Gastroesophageal sphincter (tissue), 3 donors: Measurements from ENCODE around the gene ZNF57.

ENCODE experiments used
- CTCF ChIP-seq, 4 experiments: fragments of 200-600 bp in 2 of 4; fragments of 450-650 bp in 2 of 4; sonication (generic) in 1 of 4; IDR thresholded peaks; one replicate each; pipeline ENCODE4 v1.5.1; 2017 to 2019; ENCODE audit warnings: antibody characterized with exemption in 4 of 4, mild to moderate bottlenecking in 2 of 4, moderate library complexity in 2 of 4
- POLR2A ChIP-seq, 2 donors: fragments of 450-650 bp; IDR thresholded peaks; one replicate each; pipeline ENCODE4 v1.6.1; 2017; ENCODE audit warnings: antibody characterized with exemption in 2 of 2, mild to moderate bottlenecking in 2 of 2, moderate library complexity in 1 of 2

GRCh38 chr19:2926341-2927031 lies 25.8 kb downstream of the ZNF57 start:
- TF ChIP-seq CTCF (IDR thresholded peaks at IDR 0.05): no peak
- TF ChIP-seq POLR2A (IDR thresholded peaks at IDR 0.05): no peak
